Stimulated activated CD4-positive, alpha-beta T cell treated with anti-CD3 and anti-CD28 coated beads, Interleukin-1b, Interleukin-23, amount 100 ng/mL, for 4 hours (primary cell): Measurements from ENCODE around the gene ERP27.
A peak's percentile ranks its signal among the peaks of the same experiment; 100 is the strongest.

Source experiments
- DNase-seq, 2 donors: peaks; one replicate each; pipeline ENCODE4 v3.0.0-alpha.2; 2020; ENCODE audit warnings: low read depth in 2 of 2

ERP27 gene

DNA sequence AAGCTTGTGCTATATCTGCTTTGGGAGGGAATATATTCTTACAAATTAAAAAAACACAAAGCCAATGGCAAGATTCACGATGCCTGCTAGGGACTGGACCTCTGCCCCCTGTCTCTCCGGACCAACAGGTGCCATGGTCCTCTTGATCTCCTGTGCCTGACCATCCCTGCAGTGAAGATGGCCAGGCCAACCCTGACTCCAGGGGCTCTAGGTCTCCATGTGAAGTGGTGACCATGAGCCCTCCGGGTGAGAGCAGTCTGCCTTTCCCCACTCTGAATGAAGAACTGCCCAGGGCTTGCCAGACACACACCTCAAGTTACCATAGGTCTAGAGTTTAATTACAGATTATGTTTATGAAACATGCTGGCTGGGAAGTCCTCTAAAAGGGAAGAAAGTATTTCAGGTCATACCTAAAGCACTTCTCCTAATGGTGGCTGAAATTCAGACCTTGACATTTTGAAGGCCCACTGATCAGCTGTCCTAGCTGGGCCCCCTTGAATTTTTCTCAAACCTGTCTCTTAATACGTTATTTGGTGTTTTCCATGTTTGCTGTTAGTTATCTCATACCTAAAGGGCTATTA lies 21.7 kb upstream of the ERP27 start:
- DNase-seq, result no peak

- no peak for DNase-seq
Observed at GRCh38 chr12:14959463-14959862, 21.1 kb upstream of the ERP27 start.

- DNase-seq, result no peak
Observed at GRCh38 chr12:14959126-14959440, 20.7 kb upstream of the ERP27 start.

DNA sequence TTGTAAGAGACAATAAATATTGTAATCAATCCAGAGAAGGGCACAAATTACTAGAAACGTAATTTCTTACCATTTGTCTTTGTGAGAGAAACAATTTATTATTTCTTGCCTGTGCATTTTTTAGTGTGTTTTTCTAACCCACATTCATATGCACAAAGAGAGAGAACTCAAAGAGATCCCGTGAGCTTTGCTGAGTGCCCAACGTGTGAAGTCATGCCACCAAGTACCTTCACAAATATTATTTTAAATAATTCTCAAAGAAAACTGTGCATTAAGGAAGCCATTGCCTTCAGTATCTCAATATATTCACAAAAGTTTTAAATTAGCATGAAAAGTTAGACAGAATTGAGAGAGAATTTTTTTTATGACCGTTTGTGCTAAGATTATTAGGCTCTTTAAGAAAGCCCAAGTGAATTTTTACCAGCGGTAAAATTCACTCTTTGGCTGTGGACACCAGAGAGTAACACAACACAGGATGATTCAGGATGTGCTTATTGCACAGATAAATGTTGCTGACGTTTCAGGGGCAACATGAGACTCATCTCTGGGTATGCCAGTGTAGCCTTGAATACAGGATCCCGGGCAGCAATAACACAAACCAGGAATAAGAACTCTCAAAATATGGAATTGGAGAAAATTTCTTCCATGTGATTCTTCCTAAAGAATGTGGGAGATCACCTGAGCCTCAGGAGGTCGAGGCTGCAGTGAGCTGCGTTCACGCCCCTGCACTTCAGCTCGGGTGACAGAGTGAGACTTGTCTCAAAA lies 20.2 kb upstream of the ERP27 start:
- DNase-seq, result no peak

DNA sequence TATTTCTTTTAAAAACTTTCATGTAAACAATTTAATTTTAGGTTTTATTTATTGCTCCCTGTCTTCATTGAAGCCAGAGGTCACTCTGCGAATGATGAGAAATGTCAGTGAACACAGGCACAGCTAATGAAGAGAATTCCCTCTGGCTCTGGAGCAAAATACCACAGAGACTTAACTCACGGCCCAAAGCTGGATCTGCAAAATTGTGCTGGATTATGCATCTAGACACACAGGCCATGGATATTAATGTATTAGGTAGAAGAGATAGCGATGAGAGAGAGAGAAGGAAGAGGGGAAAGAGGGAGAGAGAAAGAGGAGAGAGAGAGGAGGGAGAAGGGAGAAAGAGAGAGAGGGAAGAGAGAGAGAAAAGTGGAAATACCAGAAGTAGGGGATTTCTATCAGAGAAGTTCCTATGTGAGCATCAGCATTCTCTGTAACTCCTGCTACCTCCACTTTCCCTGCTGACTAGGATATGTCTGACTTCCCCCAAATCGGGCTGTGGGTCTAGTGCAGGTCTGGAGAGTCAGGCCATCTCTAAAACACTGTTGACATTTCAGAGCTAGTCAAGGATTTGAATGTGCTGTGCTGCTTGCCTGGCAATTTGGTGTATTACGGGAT lies 19.3 kb upstream of the ERP27 start:
- DNase-seq, result no peak

DNA sequence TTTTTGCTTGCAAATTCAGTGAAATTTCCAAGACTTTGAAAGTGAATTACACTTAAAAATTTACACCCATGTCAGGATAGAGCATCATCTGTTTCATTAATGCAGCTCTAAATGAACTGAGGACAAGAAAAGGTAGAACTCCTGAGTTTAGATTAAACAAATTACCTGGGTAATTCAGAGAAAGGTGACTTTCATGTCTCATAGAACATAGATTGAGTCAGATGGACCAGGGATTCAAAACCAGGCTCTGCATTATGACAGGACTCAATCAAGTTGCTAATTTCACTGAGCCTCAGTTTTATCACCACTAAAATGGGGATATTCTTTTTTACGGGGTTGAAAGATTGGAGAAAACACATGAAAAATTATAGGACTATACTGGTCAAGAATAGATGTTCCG lies 18.6 kb upstream of the ERP27 start:
- DNase-seq, result no peak

DNA sequence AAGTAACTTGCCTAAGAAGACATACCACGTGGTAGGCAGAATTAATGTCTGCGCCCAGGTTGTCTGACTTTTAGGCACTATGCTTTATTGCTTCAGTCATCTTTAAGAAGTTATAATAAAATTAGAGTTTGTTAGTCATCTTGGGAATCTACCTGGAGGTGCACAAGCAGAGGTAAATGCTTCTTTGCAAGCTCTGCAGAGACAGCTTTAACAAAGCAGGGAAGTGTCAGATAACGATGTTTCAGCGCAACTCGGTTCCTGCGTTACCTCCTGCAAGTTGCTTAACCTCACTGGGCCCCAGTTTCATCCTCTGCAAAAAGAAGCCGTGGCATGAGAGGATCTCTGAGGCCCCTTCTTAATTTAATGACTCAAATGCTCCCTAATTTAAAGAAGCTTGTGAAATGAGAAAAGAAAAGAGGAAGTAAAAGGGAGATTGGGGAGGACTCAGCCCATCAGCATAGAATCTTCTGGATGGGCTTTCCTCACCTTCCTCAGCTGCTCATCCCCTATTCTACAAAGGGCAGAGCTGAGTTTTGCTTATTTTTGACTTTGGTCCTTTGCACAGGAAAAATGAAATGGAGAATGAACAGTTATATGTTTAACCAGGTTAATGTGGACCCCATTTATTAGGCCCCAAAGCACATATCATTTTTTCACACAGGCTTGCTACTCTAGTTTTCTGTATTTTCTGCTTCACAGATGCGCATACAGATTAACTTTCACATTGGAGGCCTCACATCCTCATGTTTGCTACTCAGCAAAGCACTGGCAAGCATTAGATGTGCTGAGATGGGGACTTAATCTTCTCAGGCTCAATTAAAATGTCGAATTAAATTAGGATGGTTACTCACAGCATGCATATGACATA lies 17.9 kb upstream of the ERP27 start:
- DNase-seq, result no peak

GRCh38 chr12:14954269-14954668 lies 15.9 kb upstream of the ERP27 start:
- DNase-seq, result no peak

DNA sequence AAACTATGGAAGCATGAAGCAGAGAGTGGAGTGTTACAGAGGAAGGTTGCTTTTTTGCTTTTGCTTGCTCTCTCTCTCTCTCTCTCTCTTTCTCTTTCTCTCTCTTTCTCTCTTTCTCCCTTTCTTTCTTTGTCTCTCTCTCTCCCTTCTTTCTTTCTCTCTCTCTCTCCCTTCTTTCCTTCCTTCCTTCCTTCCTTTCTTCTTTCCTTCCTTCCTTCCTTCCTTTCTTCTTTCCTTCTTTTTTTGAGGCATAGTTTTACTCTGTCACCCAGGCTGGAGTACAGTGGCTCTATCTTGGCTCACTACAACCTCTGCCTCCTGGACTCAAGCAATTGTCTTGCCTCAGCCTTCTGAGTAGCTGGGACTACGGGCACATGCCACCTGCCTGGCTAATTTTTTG lies 15.4 kb upstream of the ERP27 start:
- no peak for DNase-seq

- no peak for DNase-seq
Observed at GRCh38 chr12:14952299-14952921, 14.1 kb upstream of the ERP27 start.

- DNase-seq, result no peak
Observed at GRCh38 chr12:14951851-14952250, 13.5 kb upstream of the ERP27 start.

DNA sequence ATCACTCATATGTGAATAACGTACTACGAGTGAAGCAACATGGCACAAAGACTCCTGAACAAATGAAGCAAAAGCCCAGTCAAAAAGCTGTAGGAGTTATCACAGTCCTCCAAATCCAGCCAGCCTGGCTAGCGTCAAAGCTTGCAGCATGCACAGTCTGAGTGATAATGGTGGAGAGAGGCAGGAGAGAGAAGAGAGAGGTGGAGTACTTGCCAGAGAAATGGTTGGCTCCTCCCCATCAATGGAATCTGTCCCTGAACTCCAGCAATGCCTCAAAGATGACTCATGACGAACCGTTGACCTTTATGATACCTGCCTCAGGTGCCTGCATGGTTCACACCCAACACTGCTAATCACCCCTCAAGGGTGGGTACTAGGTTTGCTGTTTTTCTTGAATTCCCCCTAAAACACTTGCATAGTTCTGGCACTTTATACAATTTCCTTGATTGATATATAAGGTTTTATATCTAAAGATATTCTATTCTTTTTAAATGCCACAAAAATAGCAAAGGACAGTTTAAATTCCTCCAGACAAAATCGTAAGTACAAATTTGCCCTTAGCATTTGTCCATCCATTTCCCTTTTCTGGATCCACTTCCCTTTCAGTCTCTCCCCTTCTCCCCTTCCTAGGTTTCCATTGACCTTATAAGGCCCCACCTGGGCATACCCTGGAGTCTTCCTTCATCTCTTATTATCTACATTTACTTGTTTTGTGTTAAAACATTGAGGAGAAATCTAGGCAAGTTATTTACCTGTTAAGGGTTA lies 12.8 kb upstream of the ERP27 start:
- no peak for DNase-seq

DNA sequence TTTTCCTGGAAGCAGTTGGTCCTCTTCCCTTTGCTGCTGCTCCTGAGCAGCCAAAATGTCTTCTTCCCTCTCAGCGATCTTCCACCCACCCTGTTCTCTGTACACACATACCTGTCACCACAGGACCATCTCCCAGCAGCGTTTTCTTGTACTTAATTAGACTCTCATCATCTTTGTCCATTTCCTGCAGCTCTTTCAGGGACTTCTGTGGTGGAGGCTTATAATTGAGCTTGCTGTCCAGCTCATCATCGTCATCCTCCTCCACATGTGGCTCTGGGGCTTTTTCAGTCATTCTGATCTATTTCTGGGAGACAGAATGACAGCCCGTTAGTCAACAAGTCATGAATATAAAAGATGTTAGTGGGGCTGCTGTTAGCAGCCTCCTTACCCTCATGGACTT lies 12.1 kb upstream of the ERP27 start:
- no peak for DNase-seq

- no peak for DNase-seq
Observed at GRCh38 chr12:14949631-14950030, 11.3 kb upstream of the ERP27 start.

- peak in 1 of 2 donors; percentile 45 for DNase-seq
Observed at GRCh38 chr12:14948672-14949071, 10.3 kb upstream of the ERP27 start.

- no peak for DNase-seq
Observed at GRCh38 chr12:14946861-14947260, 8.5 kb upstream of the ERP27 start.

- DNase-seq, result no peak
Observed at GRCh38 chr12:14946162-14946561, 7.8 kb upstream of the ERP27 start.

GRCh38 chr12:14942196-14942931 lies 4.0 kb upstream of the ERP27 start:
- no peak for DNase-seq

- no peak for DNase-seq
Observed at GRCh38 chr12:14941369-14941768, 3.0 kb upstream of the ERP27 start.

- DNase-seq, result no peak
Observed at GRCh38 chr12:14937689-14938088, 648 bp downstream of the ERP27 start.

DNA sequence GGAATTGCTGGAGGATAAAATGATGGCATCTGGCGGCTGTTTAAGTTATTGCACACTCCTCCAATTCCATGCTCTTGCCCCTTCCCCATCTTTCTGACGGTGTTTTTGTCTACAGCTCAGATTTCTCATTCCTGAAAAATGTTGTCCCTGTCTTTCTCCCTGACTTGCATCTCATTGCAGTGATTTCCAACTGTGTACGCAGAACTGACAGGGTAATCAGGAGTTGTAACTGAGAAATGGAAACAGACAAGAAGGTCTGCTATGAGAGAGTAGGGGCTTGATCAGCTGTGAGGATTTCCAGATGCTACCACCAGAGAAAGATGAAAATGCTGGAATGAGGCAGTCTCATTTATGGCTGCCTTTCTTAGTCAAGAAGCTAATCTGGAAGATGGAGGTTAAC lies 1.3 kb downstream of the ERP27 start:
- no peak for DNase-seq
